Activated CD4-positive, alpha-beta T cell treated with anti-CD3 and anti-CD28 coated beads for 4 hours (primary cell): ENCODE results near the gene PHF21A.

Source experiments
- DNase-seq, 2 donors: peaks; one replicate each; pipeline ENCODE4 v3.0.0-alpha.2; 2020

The PHF21A gene

GRCh38 chr11:46121301-46121723 lies at the start of gene PHF21A:
PHF21A (minus strand) TSS chr11:46121454; CDS start chr11:46084219, 37,235 bp downstream.
- DNase-seq, result peak; percentile 86 to 89

GRCh38 chr11:46170797-46171196 lies 49.5 kb upstream of the PHF21A start:
- DNase-seq, result no peak

GRCh38 chr11:46162700-46163099 lies 41.4 kb upstream of the PHF21A start:
- DNase-seq, result no peak

- DNase-seq, result no peak
Observed at GRCh38 chr11:46161201-46161600, 39.9 kb upstream of the PHF21A start.

GRCh38 chr11:46160100-46160499 lies 38.8 kb upstream of the PHF21A start:
- DNase-seq, result no peak

GRCh38 chr11:46159680-46160079 lies 38.4 kb upstream of the PHF21A start:
- DNase-seq, result no peak

GRCh38 chr11:46149826-46150225 lies 28.6 kb upstream of the PHF21A start:
- no peak for DNase-seq

GRCh38 chr11:46149342-46149741 lies 28.1 kb upstream of the PHF21A start:
- no peak for DNase-seq

- no peak for DNase-seq
Observed at GRCh38 chr11:46144741-46145140, 23.5 kb upstream of the PHF21A start.

- DNase-seq, result no peak
Observed at GRCh38 chr11:46143049-46143806, 22.0 kb upstream of the PHF21A start.

- no peak for DNase-seq
Observed at GRCh38 chr11:46142561-46142960, 21.3 kb upstream of the PHF21A start.

GRCh38 chr11:46141597-46141996 lies 20.3 kb upstream of the PHF21A start:
- DNase-seq, result no peak

- no peak for DNase-seq
Observed at GRCh38 chr11:46134540-46134939, 13.3 kb upstream of the PHF21A start.

GRCh38 chr11:46134061-46134460 lies 12.8 kb upstream of the PHF21A start:
- DNase-seq, result no peak

- DNase-seq, result no peak
Observed at GRCh38 chr11:46133119-46133518, 11.9 kb upstream of the PHF21A start.

GRCh38 chr11:46130286-46130940 lies 9.2 kb upstream of the PHF21A start:
- DNase-seq, result no peak

GRCh38 chr11:46129133-46129532 lies 7.9 kb upstream of the PHF21A start:
- no peak for DNase-seq

- DNase-seq, result peak; percentile 31 to 47
Observed at GRCh38 chr11:46127150-46127638, 5.9 kb upstream of the PHF21A start.

GRCh38 chr11:46125284-46125683 lies 4.0 kb upstream of the PHF21A start:
- no peak for DNase-seq

- DNase-seq, result no peak
Observed at GRCh38 chr11:46122945-46123715, 1.9 kb upstream of the PHF21A start.

- peak; percentile 68 to 74 for DNase-seq
Observed at GRCh38 chr11:46121724-46122477, 647 bp upstream of the PHF21A start.
